Measurements from ENCODE around the gene TMED5.
"Not testable (repeated sequence)": the region's sequence is repeated elsewhere in the genome, so short reads cannot be mapped to it uniquely, and the experiment has no call there.

Gene TMED5

GRCh38 chr1:93180723-93181613, 755 bp upstream of the TMED5 start, which contains the start of gene CCDC18:
TSS of gene CCDC18 (plus strand) at chr1:93180724. CDS start at chr1:93183362, 2,638 bp downstream.
- TF ChIP-seq EZH2 (IDR thresholded peaks at IDR 0.05) (no peak), POLR2AphosphoS5 (IDR thresholded peaks at IDR 0.05; ENCODE audit: borderline replicate concordance, low read depth, low read length) (peak; percentile 75), FOXP2 (optimal IDR thresholded peaks at IDR 0.05; ENCODE audit: control extremely low read depth, extremely low read length, insufficient read depth) (no peak)
- no peak for DNase-seq (ENCODE audit: low read depth, low spot score)
- Histone ChIP-seq H3K36me3 (ENCODE audit: insufficient read depth, low read length) (peaks cover 5% of the 10 kb centered on the region; the same call in 1 of the 2 replicates), H3K9ac (ENCODE audit: insufficient read length) (peak within 1 kb of the TSS; percentile 80), H3K27ac (peak within 1 kb of the TSS; percentile 88), H3K9me3 (ENCODE audit: low read depth, low read length) (no peaks in the 10 kb centered on the region), H3K4me3 (peak within 1 kb of the TSS; percentile 97)

DNA sequence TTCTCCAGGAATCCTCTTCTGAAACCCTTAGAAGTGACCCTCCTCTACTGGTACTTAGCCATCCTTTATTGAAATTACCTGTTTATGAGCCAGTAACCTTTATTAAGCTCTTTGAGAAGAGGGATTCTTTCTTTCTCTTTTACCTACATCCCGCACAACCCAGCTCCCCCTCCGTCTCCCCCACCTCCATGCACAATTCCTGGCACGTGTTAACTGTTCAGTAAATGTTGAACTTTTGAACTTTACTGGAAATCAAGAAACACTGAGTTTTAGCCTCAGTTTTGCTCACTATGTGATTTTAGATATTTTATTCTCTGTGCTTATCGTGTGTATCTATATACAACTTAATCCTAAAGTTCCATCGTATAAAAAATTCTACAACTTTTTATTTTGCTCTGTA, 1.8 kb downstream of the TMED5 start:
- DNase-seq (ENCODE audit: low read depth, low spot score) = no peak
- peak overlapping the region; percentile 50 for H3K9ac ChIP-seq (ENCODE audit: insufficient read length)
- peaks cover 16% of the 10 kb centered on the region for H3K36me3 ChIP-seq (ENCODE audit: insufficient read depth, low read length)
- peak overlapping the region; percentile 97 for H3K4me3 ChIP-seq
- no peak for TF ChIP-seq EZH2 (IDR thresholded peaks at IDR 0.05)
- TF ChIP-seq FOXP2 (optimal IDR thresholded peaks at IDR 0.05; ENCODE audit: control extremely low read depth, extremely low read length, insufficient read depth) = no peak
- no peak for TF ChIP-seq POLR2AphosphoS5 (IDR thresholded peaks at IDR 0.05; ENCODE audit: borderline replicate concordance, low read depth, low read length)
- H3K9me3 ChIP-seq (ENCODE audit: low read depth, low read length) = no peaks in the 10 kb centered on the region
- H3K27ac ChIP-seq = no peak overlapping the region

- no peak for DNase-seq (ENCODE audit: low read depth, low spot score)
- H3K27ac ChIP-seq = no peak overlapping the region
Measured at GRCh38 chr1:93177991-93178390, 2.2 kb downstream of the TMED5 start.

GRCh38 chr1:93174638-93175037, 5.6 kb downstream of the TMED5 start:
- not testable (repeated sequence) for H3K9me3 ChIP-seq (ENCODE audit: low read depth, low read length); H3K4me3 ChIP-seq; H3K9ac ChIP-seq (ENCODE audit: insufficient read length); DNase-seq (ENCODE audit: low read depth, low spot score); H3K27ac ChIP-seq
- H3K36me3 ChIP-seq (ENCODE audit: insufficient read depth, low read length) = peaks cover 16% of the 10 kb centered on the region

More at GRCh38 chr1:93177991-93178390, 2.2 kb downstream of the TMED5 start:
- peaks cover 16% of the 10 kb centered on the region for H3K36me3 ChIP-seq (ENCODE audit: insufficient read depth, low read length)
- H3K9ac ChIP-seq (ENCODE audit: insufficient read length) = no peak overlapping the region
- TF ChIP-seq POLR2AphosphoS5 (IDR thresholded peaks at IDR 0.05; ENCODE audit: borderline replicate concordance, low read depth, low read length) (no peak), FOXP2 (optimal IDR thresholded peaks at IDR 0.05; ENCODE audit: control extremely low read depth, extremely low read length, insufficient read depth) (no peak), EZH2 (IDR thresholded peaks at IDR 0.05) (no peak)
- H3K9me3 ChIP-seq (ENCODE audit: low read depth, low read length) = no peaks in the 10 kb centered on the region
- H3K4me3 ChIP-seq = peak overlapping the region; percentile 97

DNA sequence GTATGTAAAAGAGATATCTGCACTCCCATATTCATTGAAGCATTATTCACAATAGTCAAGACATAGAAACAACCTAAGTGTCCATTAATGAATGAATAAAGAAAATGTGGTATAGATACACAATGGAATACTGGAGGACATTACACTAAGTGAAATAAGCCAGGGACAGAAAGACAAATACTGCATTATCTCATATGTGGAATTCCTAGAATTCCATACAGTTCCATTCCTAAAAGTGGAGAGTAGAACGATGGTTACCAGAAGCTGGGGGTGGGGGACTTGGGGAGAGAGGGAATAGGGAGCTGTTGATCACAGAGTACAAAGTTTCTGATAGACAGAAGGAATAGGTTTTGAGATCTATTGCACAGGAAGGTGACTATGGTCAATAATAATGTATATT, 7.4 kb downstream of the TMED5 start:
- Histone ChIP-seq H3K4me3 (no peak overlapping the region), H3K9ac (ENCODE audit: insufficient read length) (no peak overlapping the region)
- no peak for DNase-seq (ENCODE audit: low read depth, low spot score)

GRCh38 chr1:93171549-93172034, 8.6 kb downstream of the TMED5 start:
- Histone ChIP-seq H3K4me3 (no peak overlapping the region), H3K9ac (ENCODE audit: insufficient read length) (no peak overlapping the region), H3K9me3 (ENCODE audit: low read depth, low read length) (no peaks in the 10 kb centered on the region), H3K36me3 (ENCODE audit: insufficient read depth, low read length) (peaks cover 11% of the 10 kb centered on the region), H3K27ac (no peak overlapping the region)
- TF ChIP-seq FOXP2 (optimal IDR thresholded peaks at IDR 0.05; ENCODE audit: control extremely low read depth, extremely low read length, insufficient read depth) (no peak), EZH2 (IDR thresholded peaks at IDR 0.05) (no peak), POLR2AphosphoS5 (IDR thresholded peaks at IDR 0.05; ENCODE audit: borderline replicate concordance, low read depth, low read length) (no peak)
- no peak for DNase-seq (ENCODE audit: low read depth, low spot score)

More for the DNA sequence above, 7.4 kb downstream of the TMED5 start:
- Histone ChIP-seq H3K27ac (no peak overlapping the region), H3K9me3 (ENCODE audit: low read depth, low read length) (no peaks in the 10 kb centered on the region), H3K36me3 (ENCODE audit: insufficient read depth, low read length) (peaks cover 16% of the 10 kb centered on the region)
- TF ChIP-seq FOXP2 (optimal IDR thresholded peaks at IDR 0.05; ENCODE audit: control extremely low read depth, extremely low read length, insufficient read depth) (no peak), POLR2AphosphoS5 (IDR thresholded peaks at IDR 0.05; ENCODE audit: borderline replicate concordance, low read depth, low read length) (no peak)

GRCh38 chr1:93170141-93170678, 10.0 kb downstream of the TMED5 start:
- DNase-seq (ENCODE audit: low read depth, low spot score); H3K36me3 ChIP-seq (ENCODE audit: insufficient read depth, low read length); H3K9ac ChIP-seq (ENCODE audit: insufficient read length); H3K4me3 ChIP-seq; H3K27ac ChIP-seq; H3K9me3 ChIP-seq (ENCODE audit: low read depth, low read length): not testable (repeated sequence)

DNA sequence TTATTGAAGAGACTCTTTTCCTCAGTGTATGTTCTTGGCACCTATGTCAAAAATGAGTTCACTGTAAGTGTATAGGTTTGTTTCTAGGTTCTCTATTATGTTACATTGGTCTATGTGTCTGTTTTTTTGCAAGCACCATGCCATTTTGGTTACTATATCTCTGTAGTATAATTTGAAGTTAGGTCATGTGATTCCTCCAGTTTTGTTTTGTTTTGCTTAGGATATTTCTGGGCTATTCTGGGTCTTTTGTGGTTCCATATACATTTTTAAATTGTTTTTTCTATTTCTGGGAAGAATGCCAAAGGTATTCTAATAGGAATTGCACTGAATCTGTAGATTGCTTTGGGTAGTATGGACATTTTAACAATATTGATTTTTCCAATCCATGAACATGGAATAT, 13.2 kb downstream of the TMED5 start:
- no peak for TF ChIP-seq EZH2 (IDR thresholded peaks at IDR 0.05)
- no peak for TF ChIP-seq POLR2AphosphoS5 (IDR thresholded peaks at IDR 0.05; ENCODE audit: borderline replicate concordance, low read depth, low read length)
- TF ChIP-seq FOXP2 (optimal IDR thresholded peaks at IDR 0.05; ENCODE audit: control extremely low read depth, extremely low read length, insufficient read depth) = no peak
- H3K9ac ChIP-seq (ENCODE audit: insufficient read length) = no peak overlapping the region
- no peak overlapping the region for H3K4me3 ChIP-seq
- DNase-seq (ENCODE audit: low read depth, low spot score) = no peak
- H3K27ac ChIP-seq = no peak overlapping the region
- H3K9me3 ChIP-seq (ENCODE audit: low read depth, low read length) = no peaks in the 10 kb centered on the region
- no peaks in the 10 kb centered on the region for H3K36me3 ChIP-seq (ENCODE audit: insufficient read depth, low read length)

DNA sequence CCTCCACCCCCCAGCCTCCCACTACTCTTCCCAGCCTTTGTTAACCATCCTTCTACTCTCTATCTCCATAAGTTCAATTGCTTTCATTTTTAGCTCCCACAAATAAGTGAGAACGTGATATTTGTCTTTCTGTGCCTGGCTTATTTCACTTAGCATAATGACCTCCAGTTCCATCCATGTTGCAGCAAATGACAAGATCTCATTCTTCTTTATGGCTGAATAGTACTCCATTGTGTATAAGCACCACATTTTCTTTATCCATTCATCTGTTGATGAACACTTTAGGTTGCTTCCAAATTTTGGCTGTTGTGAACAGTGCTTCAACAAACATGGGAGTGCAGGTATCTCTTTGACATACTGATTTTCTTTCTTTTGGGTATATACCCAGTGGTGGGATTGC, 14.3 kb downstream of the TMED5 start:
- not testable (repeated sequence) for H3K27ac ChIP-seq; H3K9me3 ChIP-seq (ENCODE audit: low read depth, low read length); DNase-seq (ENCODE audit: low read depth, low spot score); H3K36me3 ChIP-seq (ENCODE audit: insufficient read depth, low read length); H3K4me3 ChIP-seq; H3K9ac ChIP-seq (ENCODE audit: insufficient read length)

All from SK-N-MC (cell line).